SK-N-SH (cell line): ENCODE data around the gene HAGHL.

Experiments
- CTCF ChIP-seq: fragments of 200-600 bp; sonication (generic); IDR thresholded peaks from 2 replicates; pipeline ENCODE4 v1.6.1; 2017; ENCODE audit warnings: antibody characterized with exemption, mild to moderate bottlenecking, moderate library complexity
- EP300 ChIP-seq, 2 experiments: IDR thresholded peaks; 2 replicates each; pipeline versions ENCODE4 v1.4.0 to v1.6.1; 2012; ENCODE audit warnings: borderline replicate concordance in 1 of 2, low read depth in 1 of 2, low read length in 1 of 2
- EZH2phosphoT487 ChIP-seq: fragments of 200-600 bp; sonication (generic); IDR thresholded peaks from 2 replicates; pipeline ENCODE4 v1.6.1; 2017; ENCODE audit warnings: low read depth, mixed run types, mild to moderate bottlenecking, antibody characterized with exemption, moderate library complexity, borderline replicate concordance
- MAX ChIP-seq: IDR thresholded peaks from 2 replicates; pipeline ENCODE4 v1.4.0; 2012; ENCODE audit warnings: low read depth
- MXI1 ChIP-seq: IDR thresholded peaks from 2 replicates; pipeline ENCODE4 v1.6.1; 2012; ENCODE audit warnings: mild to moderate bottlenecking, low read depth, low read length, improper control_type of control experiment
- POLR2AphosphoS5 ChIP-seq: IDR thresholded peaks from 2 replicates; pipeline ENCODE4 v1.6.1; 2012; ENCODE audit warnings: low read depth, low read length
- RAD21 ChIP-seq: IDR thresholded peaks from 2 replicates; pipeline ENCODE4 v1.6.1; 2012; ENCODE audit warnings: mild to moderate bottlenecking, low read length
- RXRA ChIP-seq: IDR thresholded peaks from 2 replicates; pipeline ENCODE4 v1.4.0; 2012; ENCODE audit warnings: low read depth, mild to moderate bottlenecking, borderline replicate concordance
- SIN3A ChIP-seq: IDR thresholded peaks from 2 replicates; pipeline ENCODE4 v1.6.1; 2012; ENCODE audit warnings: low read depth, mild to moderate bottlenecking, low read length, moderate library complexity, borderline replicate concordance
- TAF1 ChIP-seq: IDR thresholded peaks from 2 replicates; pipeline ENCODE4 v1.6.1; 2012; ENCODE audit warnings: low read depth, mild to moderate bottlenecking, low read length, moderate library complexity, borderline replicate concordance
- ZBTB33 ChIP-seq: IDR thresholded peaks from 2 replicates; pipeline ENCODE4 v1.4.0; 2012; ENCODE audit warnings: low read depth, borderline replicate concordance
- TF ChIP-seq, protein P1 (sequence below): fragments of 150-350 bp; IDR thresholded peaks from 2 replicates; pipeline ENCODE4 v1.6.1; 2017; ENCODE audit warnings: antibody characterized with exemption, low read length, low read depth, borderline replicate concordance
- TF ChIP-seq, protein P2 (sequence below): IDR thresholded peaks from 2 replicates; pipeline ENCODE4 v1.6.1; 2012; ENCODE audit warnings: mild to moderate bottlenecking, low read depth, low read length, moderate library complexity

GRCh38 chr16:684961-685696, 41.8 kb upstream of the HAGHL start:
- TF ChIP-seq, protein P1, sequence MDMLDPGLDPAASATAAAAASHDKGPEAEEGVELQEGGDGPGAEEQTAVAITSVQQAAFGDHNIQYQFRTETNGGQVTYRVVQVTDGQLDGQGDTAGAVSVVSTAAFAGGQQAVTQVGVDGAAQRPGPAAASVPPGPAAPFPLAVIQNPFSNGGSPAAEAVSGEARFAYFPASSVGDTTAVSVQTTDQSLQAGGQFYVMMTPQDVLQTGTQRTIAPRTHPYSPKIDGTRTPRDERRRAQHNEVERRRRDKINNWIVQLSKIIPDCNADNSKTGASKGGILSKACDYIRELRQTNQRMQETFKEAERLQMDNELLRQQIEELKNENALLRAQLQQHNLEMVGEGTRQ: no peak
- no peak for TF ChIP-seq EP300 (IDR thresholded peaks at IDR 0.05; ENCODE audit: borderline replicate concordance in 1 of 2, low read depth in 1 of 2, low read length in 1 of 2)
- TF ChIP-seq MXI1: no peak
- TF ChIP-seq TAF1: no peak
- TF ChIP-seq POLR2AphosphoS5: no peak
- TF ChIP-seq RAD21: no peak
- TF ChIP-seq CTCF: no peak
- TF ChIP-seq SIN3A: no peak
- TF ChIP-seq ZBTB33: no peak
- TF ChIP-seq MAX: no peak
- TF ChIP-seq RXRA: no peak
- TF ChIP-seq, protein P2, sequence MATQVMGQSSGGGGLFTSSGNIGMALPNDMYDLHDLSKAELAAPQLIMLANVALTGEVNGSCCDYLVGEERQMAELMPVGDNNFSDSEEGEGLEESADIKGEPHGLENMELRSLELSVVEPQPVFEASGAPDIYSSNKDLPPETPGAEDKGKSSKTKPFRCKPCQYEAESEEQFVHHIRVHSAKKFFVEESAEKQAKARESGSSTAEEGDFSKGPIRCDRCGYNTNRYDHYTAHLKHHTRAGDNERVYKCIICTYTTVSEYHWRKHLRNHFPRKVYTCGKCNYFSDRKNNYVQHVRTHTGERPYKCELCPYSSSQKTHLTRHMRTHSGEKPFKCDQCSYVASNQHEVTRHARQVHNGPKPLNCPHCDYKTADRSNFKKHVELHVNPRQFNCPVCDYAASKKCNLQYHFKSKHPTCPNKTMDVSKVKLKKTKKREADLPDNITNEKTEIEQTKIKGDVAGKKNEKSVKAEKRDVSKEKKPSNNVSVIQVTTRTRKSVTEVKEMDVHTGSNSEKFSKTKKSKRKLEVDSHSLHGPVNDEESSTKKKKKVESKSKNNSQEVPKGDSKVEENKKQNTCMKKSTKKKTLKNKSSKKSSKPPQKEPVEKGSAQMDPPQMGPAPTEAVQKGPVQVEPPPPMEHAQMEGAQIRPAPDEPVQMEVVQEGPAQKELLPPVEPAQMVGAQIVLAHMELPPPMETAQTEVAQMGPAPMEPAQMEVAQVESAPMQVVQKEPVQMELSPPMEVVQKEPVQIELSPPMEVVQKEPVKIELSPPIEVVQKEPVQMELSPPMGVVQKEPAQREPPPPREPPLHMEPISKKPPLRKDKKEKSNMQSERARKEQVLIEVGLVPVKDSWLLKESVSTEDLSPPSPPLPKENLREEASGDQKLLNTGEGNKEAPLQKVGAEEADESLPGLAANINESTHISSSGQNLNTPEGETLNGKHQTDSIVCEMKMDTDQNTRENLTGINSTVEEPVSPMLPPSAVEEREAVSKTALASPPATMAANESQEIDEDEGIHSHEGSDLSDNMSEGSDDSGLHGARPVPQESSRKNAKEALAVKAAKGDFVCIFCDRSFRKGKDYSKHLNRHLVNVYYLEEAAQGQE: no peak
- TF ChIP-seq EZH2phosphoT487: no peak
